ENCODE results near the gene PEDS1. TPM values are rescaled to one million over a fixed set of nuclear protein-coding genes. Genes with fewer than 3 reads are reported as not detected.

PEDS1 gene
- total and polyA plus RNA-seq, 2 of the 13 experiments (the other 11 are each of a cell fraction or from before 2014, with no cell fraction given): 30.5 to 93.9 TPM

- H3K4me1 ChIP-seq (ENCODE audit: insufficient read depth, low read length): peaks cover 66% of the 10 kb centered on the region
- H3K27ac ChIP-seq (ENCODE audit: extremely low read length, insufficient read depth, low read length): peak overlapping the region; percentile 73
- no peaks in the 10 kb centered on the region for H3K9me3 ChIP-seq (ENCODE audit: low read length)
- peaks cover 46% of the 10 kb centered on the region for H3K79me2 ChIP-seq (ENCODE audit: insufficient read depth, low read length)
- H3K36me3 ChIP-seq (replicated peaks in 1 of 2; ENCODE audit: control insufficient read depth in 1 of 2, insufficient read depth in 2 of 2, low read length in 2 of 2): peaks cover 9 to 26% of the 10 kb centered on the region in 2 experiments; a peak in 4 of 5 replicates
- peak overlapping the region; percentile 91 to 98 (median 96) for H3K4me3 ChIP-seq (replicated peaks in 1 of 3; ENCODE audit: insufficient read depth in 1 of 3, low read depth in 2 of 3, low read length in 3 of 3)
- H3K27me3 ChIP-seq (ENCODE audit: control insufficient read depth in 1 of 2, insufficient read depth in 2 of 2, low read length in 2 of 2): peaks cover 0 to 4% of the 10 kb centered on the region in 2 experiments; a peak in 1 of 5 replicates
- no peak for FAIRE-seq
- intact Hi-C loops (cut with micrococcal nuclease; ENCODE audit: unreplicated experiment): loop anchor here (2.0 kb wide), 1 partner anchor 16 kb away; no protein-coding TSS in a partner anchor
- H3K4me2 ChIP-seq (ENCODE audit: low read depth, low read length): peak overlapping the region; percentile 98
- 2% methylated on average over 9 of the region's 18 CpGs for WGBS (ENCODE audit: low lambda C conversion rate)
- ATAC-seq: no peak
- H4K20me1 ChIP-seq (ENCODE audit: insufficient read depth, low read length): no peaks in the 10 kb centered on the region; the same call in 1 of the 2 replicates
- ChIA-PET POLR2A (interaction anchor here (0.5 to 5.2 kb wide), 24 partner anchors 9 to 317 kb away, joined by 3 to 89 read pairs (median 6); partner anchors contain the start of genes SPATA2 and UBE2V1), CTCF (ENCODE audit: low intra/inter-chr PET ratio, low total read pairs) (interaction anchor here (0.8 kb wide), 1 partner anchor 17 kb away, joined by 3 read pairs; no protein-coding TSS in a partner anchor)
- in situ Hi-C loops (cut with HindIII; ENCODE audit: extremely low pct_ligation_motif_present, low pct_unique_long_range_greater_than_20kb): no loop called here
- H2AFZ ChIP-seq (ENCODE audit: low read length): no peak overlapping the region
- no peak for DNase-seq (ENCODE audit: low spot score)
- peak overlapping the region; percentile 98 for H3K9ac ChIP-seq (ENCODE audit: insufficient read depth, low read depth, low read length)
- BruUV-seq (replicated peaks): TSS peak; percentile 59
- TF ChIP-seq CTCF (CRISPR knock-in tag; IDR thresholded peaks at IDR 0.05) (no peak), SOX13 (IDR thresholded peaks at IDR 0.05) (no peak), SOX13 (CRISPR knock-in tag; conservative IDR thresholded peaks at IDR 0.05 in 1 of 2, IDR thresholded peaks at IDR 0.05 in 1 of 2) (no peak), IKZF1 (IDR thresholded peaks at IDR 0.05) (no peak), HDAC6 (IDR thresholded peaks at IDR 0.05; ENCODE audit: low read depth, low read length) (no peak), ETV6 (CRISPR knock-in tag; conservative IDR thresholded peaks at IDR 0.05) (0 out of 2 replicates have a peak, but pooled peaks have one; percentile 19), ZNF326 (CRISPR knock-in tag; IDR thresholded peaks at IDR 0.05; ENCODE audit: borderline replicate concordance) (no peak), HES4 (CRISPR knock-in tag; IDR thresholded peaks at IDR 0.05; ENCODE audit: borderline replicate concordance) (no peak), FOSL1 (CRISPR knock-in tag; IDR thresholded peaks at IDR 0.05; ENCODE audit: borderline replicate concordance) (0 out of 2 replicates have a peak, but pooled peaks have one; percentile 22), ERF (CRISPR knock-in tag; IDR thresholded peaks at IDR 0.05) (no peak; the same call in 1 of the 2 replicates), PCBP1 (IDR thresholded peaks at IDR 0.05; ENCODE audit: borderline replicate concordance, low read depth, low read length) (0 out of 2 replicates have a peak, but pooled peaks have one; percentile 66), GTF3A (CRISPR knock-in tag; conservative IDR thresholded peaks at IDR 0.05) (no peak), MAFG (CRISPR knock-in tag; IDR thresholded peaks at IDR 0.05) (0 out of 2 replicates have a peak, but pooled peaks have one; percentile 38), ZNF720 (CRISPR knock-in tag; IDR thresholded peaks at IDR 0.05) (no peak), PHF21A (CRISPR knock-in tag; IDR thresholded peaks at IDR 0.05) (no peak), ZNF251 (CRISPR knock-in tag; IDR thresholded peaks at IDR 0.05) (no peak), IRF9 (CRISPR knock-in tag; IDR thresholded peaks at IDR 0.05; ENCODE audit: borderline replicate concordance) (no peak), ZFP37 (CRISPR knock-in tag; IDR thresholded peaks at IDR 0.05; ENCODE audit: borderline replicate concordance) (0 out of 2 replicates have a peak, but pooled peaks have one; percentile 60), ZNF280B (CRISPR knock-in tag; IDR thresholded peaks at IDR 0.05; ENCODE audit: borderline replicate concordance) (no peak), ZFYVE20 (CRISPR knock-in tag; IDR thresholded peaks at IDR 0.05; ENCODE audit: borderline replicate concordance, low read depth) (no peak), ZFAT (CRISPR knock-in tag; conservative IDR thresholded peaks at IDR 0.05) (no peak), ZNF558 (CRISPR knock-in tag; IDR thresholded peaks at IDR 0.05; ENCODE audit: borderline replicate concordance) (no peak)
Measured at GRCh38 chr20:50153153-50153499, 397 bp downstream of the PEDS1 start.

All from HepG2 (cell line).